ENCODE results near the gene SPATA20. TPM values are rescaled to one million over a fixed set of nuclear protein-coding genes. Genes with fewer than 3 reads are reported as not detected.

SPATA20 gene
- total and polyA plus RNA-seq, 2 donors (not counting 3 experiments of a cell fraction or from before 2014, with no cell fraction given), result 42.3 to 51.5 TPM

DNA sequence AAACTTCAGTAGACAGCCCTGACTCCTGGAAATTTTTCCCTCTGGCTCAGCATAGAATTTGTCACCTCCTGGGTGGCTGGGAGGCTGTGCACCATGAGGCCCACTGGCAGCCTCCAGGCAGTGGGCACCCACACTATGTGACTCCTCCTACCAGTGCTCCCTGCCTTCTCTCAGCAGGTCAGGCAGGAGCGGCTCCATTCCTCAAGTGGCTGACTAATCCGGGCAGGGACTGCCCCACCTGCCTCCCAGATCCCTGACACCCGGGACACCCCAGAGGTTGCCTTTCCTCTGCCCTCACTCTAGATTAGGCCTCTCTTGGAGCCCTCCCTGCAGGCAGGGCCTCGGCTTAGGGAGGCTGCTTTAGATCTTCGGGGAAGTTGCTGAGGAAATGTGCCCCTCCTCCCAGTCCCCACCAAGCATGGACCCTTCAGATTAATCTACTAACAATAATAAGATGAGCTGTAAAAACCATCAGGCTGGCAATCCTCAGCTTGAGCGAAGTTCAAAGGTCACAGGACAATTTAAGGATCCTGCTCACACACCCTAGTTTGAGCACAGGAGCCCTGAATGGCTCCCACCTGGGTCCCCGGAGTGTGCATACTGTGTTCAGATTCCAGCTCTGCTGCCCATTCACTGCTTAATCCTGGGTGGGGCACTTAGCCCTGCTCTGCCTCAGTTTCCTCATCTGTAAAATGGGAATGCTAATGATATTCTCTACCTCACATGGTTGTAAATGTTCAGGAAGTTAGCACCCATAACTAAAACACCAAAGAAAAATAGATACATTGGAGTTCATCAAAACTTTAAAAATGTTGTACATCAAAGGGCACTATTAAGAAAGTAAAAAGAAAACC, 48.7 kb upstream of the SPATA20 start:
- no peaks in the 10 kb centered on the region for H3K79me2 ChIP-seq (ENCODE audit: control insufficient read depth, insufficient read depth, low read length)
- ChIA-PET CTCF (interaction anchor here (1.0 to 1.8 kb wide), 2 partner anchors 17 to 19 kb away, joined by 4 read pairs; no protein-coding TSS in a partner anchor), POLR2A (interaction anchor here (0.7 kb wide), 1 partner anchor 368 kb away, joined by 11 read pairs; the partner anchor contains the start of gene TOB1)
- intact Hi-C loops (cut with micrococcal nuclease) (no loop called here), dilution Hi-C loops (cut with MboI; ENCODE audit: extremely low pct_ligation_motif_present, low sequenced_read_pairs) (no loop called here)
- no peaks in the 10 kb centered on the region for H3K9me1 ChIP-seq (replicated peaks; ENCODE audit: control insufficient read depth, extremely low read depth, insufficient read depth, low read length)
- DNase-seq (ENCODE audit: low read depth, low spot score) (no peak), FAIRE-seq (no peak)
- H3K4me1 ChIP-seq (ENCODE audit: control insufficient read depth, extremely low read depth, insufficient read depth, low read length), result no peaks in the 10 kb centered on the region
- BruUV-seq (replicated peaks), result no TSS peak
- peaks cover 0 to 2% of the 10 kb centered on the region in 2 experiments for H3K27me3 ChIP-seq (ENCODE audit: control insufficient read depth in 2 of 2, insufficient read depth in 2 of 2, low read length in 2 of 2)
- TF ChIP-seq GATA2 (IDR thresholded peaks at IDR 0.05; ENCODE audit: insufficient read depth, insufficient read length, low read depth, low read length) (no peak), JUN (IDR thresholded peaks at IDR 0.05; ENCODE audit: borderline replicate concordance, insufficient read depth, insufficient read length, low read depth) (no peak), MYC (IDR thresholded peaks at IDR 0.05; ENCODE audit: low read depth, low read length) (no peak), POLR2A (IDR thresholded peaks at IDR 0.05; ENCODE audit: low read depth, low read length) (no peak), MAX (IDR thresholded peaks at IDR 0.05; ENCODE audit: insufficient read depth, insufficient read length) (no peak), EZH2 (IDR thresholded peaks at IDR 0.05; ENCODE audit: borderline replicate concordance, low read depth, low read length, severe bottlenecking) (no peak), FOS (IDR thresholded peaks at IDR 0.05; ENCODE audit: borderline replicate concordance, insufficient read depth, low read length) (no peak), POLR2AphosphoS5 (IDR thresholded peaks at IDR 0.05; ENCODE audit: insufficient read depth, low read depth, low read length) (no peak)
- TF ChIP-seq, protein P1, sequence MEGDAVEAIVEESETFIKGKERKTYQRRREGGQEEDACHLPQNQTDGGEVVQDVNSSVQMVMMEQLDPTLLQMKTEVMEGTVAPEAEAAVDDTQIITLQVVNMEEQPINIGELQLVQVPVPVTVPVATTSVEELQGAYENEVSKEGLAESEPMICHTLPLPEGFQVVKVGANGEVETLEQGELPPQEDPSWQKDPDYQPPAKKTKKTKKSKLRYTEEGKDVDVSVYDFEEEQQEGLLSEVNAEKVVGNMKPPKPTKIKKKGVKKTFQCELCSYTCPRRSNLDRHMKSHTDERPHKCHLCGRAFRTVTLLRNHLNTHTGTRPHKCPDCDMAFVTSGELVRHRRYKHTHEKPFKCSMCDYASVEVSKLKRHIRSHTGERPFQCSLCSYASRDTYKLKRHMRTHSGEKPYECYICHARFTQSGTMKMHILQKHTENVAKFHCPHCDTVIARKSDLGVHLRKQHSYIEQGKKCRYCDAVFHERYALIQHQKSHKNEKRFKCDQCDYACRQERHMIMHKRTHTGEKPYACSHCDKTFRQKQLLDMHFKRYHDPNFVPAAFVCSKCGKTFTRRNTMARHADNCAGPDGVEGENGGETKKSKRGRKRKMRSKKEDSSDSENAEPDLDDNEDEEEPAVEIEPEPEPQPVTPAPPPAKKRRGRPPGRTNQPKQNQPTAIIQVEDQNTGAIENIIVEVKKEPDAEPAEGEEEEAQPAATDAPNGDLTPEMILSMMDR (IDR thresholded peaks at IDR 0.05; ENCODE audit: extremely low read depth in 1 of 2, insufficient read depth in 1 of 2, low read depth in 1 of 2, low read length in 2 of 2), result no peak
- H3K4me3 ChIP-seq (replicated peaks in 1 of 3; ENCODE audit: insufficient read depth in 1 of 3, low read depth in 1 of 3, low read length in 3 of 3), result no peak overlapping the region
- no peak overlapping the region for H3K9ac ChIP-seq (replicated peaks; ENCODE audit: extremely low read depth, insufficient read depth, low read length)
- H3K9me3 ChIP-seq (replicated peaks; ENCODE audit: control insufficient read depth, insufficient read depth, low read length), result no peaks in the 10 kb centered on the region
- no peaks in the 10 kb centered on the region for H3K36me3 ChIP-seq (ENCODE audit: control insufficient read depth in 2 of 2, extremely low read depth in 1 of 2, insufficient read depth in 2 of 2, low read length in 2 of 2)
- H3K27ac ChIP-seq (ENCODE audit: insufficient read depth, low read depth, low read length), result no peak overlapping the region
- H4K20me1 ChIP-seq (replicated peaks; ENCODE audit: control insufficient read depth, extremely low read depth, insufficient read depth, low read length), result no peaks in the 10 kb centered on the region
- no peak overlapping the region for H3K4me2 ChIP-seq (ENCODE audit: insufficient read depth, low read length)
- H2AFZ ChIP-seq (ENCODE audit: low read depth, low read length), result no peak overlapping the region

Data from endothelial cell of umbilical vein (primary cell).